GM18499 (cell line): Measurements from ENCODE around the gene IFIH1.

Experiments
- ATAC-seq: cut with Tn5 transposase; IDR thresholded peaks from one replicate; pipeline ENCODE4 v1.9.1; 2021; ENCODE audit warnings: moderate number of reproducible peaks; ENCODE audit not compliant: insufficient read depth, unreplicated experiment

IFIH1 gene

GRCh38 chr2:162318328-162319180, at the start of gene IFIH1:
Gene IFIH1, minus strand, starts transcription at chr2:162318684. Its CDS starts 377 bp downstream, at chr2:162318307.
- peak; percentile 70 for ATAC-seq

GRCh38 chr2:162365392-162365791, 46.9 kb upstream of the IFIH1 start:
- ATAC-seq: no peak

- no peak for ATAC-seq
Observed at GRCh38 chr2:162344617-162344950, 26.1 kb upstream of the IFIH1 start.

- peak; percentile 96 for ATAC-seq
Observed at GRCh38 chr2:162343824-162344616, 25.5 kb upstream of the IFIH1 start, which contains the start of gene GCA. Gene GCA, plus strand, starts transcription at chr2:162344132. Its CDS starts 117 bp downstream, at chr2:162344249.

- ATAC-seq: no peak
Observed at GRCh38 chr2:162343492-162343823, 25.0 kb upstream of the IFIH1 start.

GRCh38 chr2:162342841-162343240, 24.4 kb upstream of the IFIH1 start:
- ATAC-seq: no peak

GRCh38 chr2:162342321-162342720, 23.8 kb upstream of the IFIH1 start:
- ATAC-seq: no peak

GRCh38 chr2:162340822-162341221, 22.3 kb upstream of the IFIH1 start:
- ATAC-seq: no peak

GRCh38 chr2:162337868-162338267, 19.4 kb upstream of the IFIH1 start:
- no peak for ATAC-seq

- no peak for ATAC-seq
Observed at GRCh38 chr2:162333968-162334367, 15.5 kb upstream of the IFIH1 start.

GRCh38 chr2:162330881-162331280, 12.4 kb upstream of the IFIH1 start:
- no peak for ATAC-seq

- peak; percentile 77 for ATAC-seq
Observed at GRCh38 chr2:162328424-162329157, 10.1 kb upstream of the IFIH1 start.

GRCh38 chr2:162327806-162328205, 9.3 kb upstream of the IFIH1 start:
- no peak for ATAC-seq

GRCh38 chr2:162327134-162327769, 8.8 kb upstream of the IFIH1 start:
- ATAC-seq: no peak

GRCh38 chr2:162324953-162325352, 6.5 kb upstream of the IFIH1 start:
- no peak for ATAC-seq

GRCh38 chr2:162320864-162321517, 2.5 kb upstream of the IFIH1 start:
- no peak for ATAC-seq

GRCh38 chr2:162317861-162318327, 590 bp downstream of the IFIH1 start:
- peak; percentile 2 for ATAC-seq

GRCh38 chr2:162317058-162317742, 1.3 kb downstream of the IFIH1 start:
- ATAC-seq: no peak

GRCh38 chr2:162316590-162316989, 1.9 kb downstream of the IFIH1 start:
- ATAC-seq: no peak
